GM23248 (cell line): Measurements from ENCODE around the gene MAP3K6.

Experiments
- EZH2 ChIP-seq: fragments of 200-600 bp; sonication (generic); IDR thresholded peaks from 2 replicates; pipeline ENCODE4 v1.6.1; 2018; ENCODE audit warnings: antibody characterized with exemption, mild to moderate bottlenecking; ENCODE audit not compliant: insufficient read depth, poor library complexity, severe bottlenecking
- EZH2phosphoT487 ChIP-seq: fragments of 200-600 bp; sonication (generic); IDR thresholded peaks from 2 replicates; pipeline ENCODE4 v1.6.1; 2018; ENCODE audit warnings: antibody characterized with exemption, moderate library complexity, mild to moderate bottlenecking, low read depth; ENCODE audit not compliant: insufficient read depth

DNA sequence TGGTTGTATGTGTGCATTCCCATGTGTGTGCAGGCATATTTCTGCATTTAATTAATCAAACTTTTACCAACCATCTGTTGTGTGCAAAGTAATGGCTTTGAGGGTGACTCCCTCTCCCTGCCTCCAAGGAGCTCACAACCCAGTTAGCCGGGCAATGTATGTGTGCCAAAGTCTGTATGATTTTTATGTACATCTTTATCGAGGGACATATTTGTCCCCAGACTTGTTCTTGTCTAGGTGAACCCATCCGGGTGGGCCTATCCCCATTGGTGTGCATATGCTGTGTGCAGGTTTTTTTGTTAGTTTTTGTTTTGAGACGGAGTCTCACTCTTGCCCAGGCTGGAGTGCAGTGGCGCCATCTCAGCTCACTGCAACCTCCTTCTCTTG lies 23.1 kb downstream of the MAP3K6 start:
- TF ChIP-seq EZH2 (no peak), EZH2phosphoT487 (no peak)
